Naive B cell (primary cell): ENCODE results near the gene LSM11. TPM values are rescaled to one million over a fixed set of nuclear protein-coding genes. Genes with fewer than 3 reads are reported as not detected.

Experiments
- polyA plus RNA-seq, 6 donors: library from polyadenylated mRNA; unstranded; fragments of 300-500 nt; fragmentation: Illumina TruSeq; gene quantifications; one replicate each; pipeline ENCODE4 v1.2.3, GENCODE V29; 2021; ENCODE audit warnings: low read depth in 6 of 6

The LSM11 gene
- polyA plus RNA-seq, 6 donors from 2014 or later = 0.27 to 0.69 (median 0.28) TPM; not detected in 1

Other genes starting within 250 kb of the LSM11 start
- gene ADAM19, start 167.9 kb upstream of the LSM11 start, polyA plus RNA-seq = 10 to 100 TPM in 5 of 6 donors, 1 to 10 TPM in 1; 6.3 to 75.5 (median 43.4) TPM
- 1 to 10 TPM in 2 of 6 donors, under 1 TPM in 4; 0.42 to 1.1 (median 0.83) TPM for gene SOX30, start 91.3 kb upstream of the LSM11 start, polyA plus RNA-seq
- gene C5orf52, start 72.2 kb upstream of the LSM11 start, polyA plus RNA-seq = not detected
- 1 to 10 TPM; 3.8 to 8.4 (median 5.6) TPM for gene THG1L, start 12.3 kb upstream of the LSM11 start, polyA plus RNA-seq
- gene CLINT1, start 115.4 kb downstream of the LSM11 start, polyA plus RNA-seq = 10 to 100 TPM; 54.7 to 93.6 (median 80.4) TPM